Progenitor cell of endocrine pancreas (in vitro differentiated cells): ENCODE results near the gene CRISPLD2. TPM values are rescaled to one million over a fixed set of nuclear protein-coding genes. Genes with fewer than 3 reads are reported as not detected.

Experiments
- DNase-seq: peaks from one replicate; pipeline ENCODE4 v3.0.0; 2021; ENCODE audit warnings: low spot score; ENCODE audit not compliant: unreplicated experiment
- H3K27ac Mint-ChIP-seq: 2 replicates; pipeline ENCODE4 v1.8.0; 2021; ENCODE audit warnings: mild to moderate bottlenecking, moderate library complexity, mixed read lengths
- H3K27me3 Mint-ChIP-seq: 2 replicates; pipeline ENCODE4 v1.8.0; 2021; ENCODE audit warnings: mixed read lengths
- H3K36me3 Mint-ChIP-seq: 2 replicates; pipeline ENCODE4 v1.8.0; 2022; ENCODE audit warnings: mixed read lengths; ENCODE audit not compliant: insufficient read depth
- H3K4me1 Mint-ChIP-seq: 2 replicates; pipeline ENCODE4 v1.8.0; 2021; ENCODE audit warnings: low read depth, mixed read lengths
- H3K4me3 Mint-ChIP-seq: 2 replicates; pipeline ENCODE4 v1.8.0; 2021; ENCODE audit warnings: low read depth, mild to moderate bottlenecking, moderate library complexity, mixed read lengths
- H3K9me3 Mint-ChIP-seq: 2 replicates; pipeline ENCODE4 v1.8.0; 2021; ENCODE audit warnings: low read depth, mixed read lengths
- total RNA-seq: library from RNA; stranded (reverse); gene quantifications from 2 replicates; pipeline ENCODE4 v1.2.1, GENCODE V29; 2021
- TF ChIP-seq, protein P1 (sequence below): fragments of 200-600 bp; sonication (generic); IDR thresholded peaks from one replicate; pipeline ENCODE4 v1.5.0; 2021; ENCODE audit warnings: antibody characterized with exemption, mild to moderate bottlenecking; ENCODE audit not compliant: unreplicated experiment

Gene CRISPLD2
- total RNA-seq, 1 donor from 2014 or later, result 11.0 TPM

DNA sequence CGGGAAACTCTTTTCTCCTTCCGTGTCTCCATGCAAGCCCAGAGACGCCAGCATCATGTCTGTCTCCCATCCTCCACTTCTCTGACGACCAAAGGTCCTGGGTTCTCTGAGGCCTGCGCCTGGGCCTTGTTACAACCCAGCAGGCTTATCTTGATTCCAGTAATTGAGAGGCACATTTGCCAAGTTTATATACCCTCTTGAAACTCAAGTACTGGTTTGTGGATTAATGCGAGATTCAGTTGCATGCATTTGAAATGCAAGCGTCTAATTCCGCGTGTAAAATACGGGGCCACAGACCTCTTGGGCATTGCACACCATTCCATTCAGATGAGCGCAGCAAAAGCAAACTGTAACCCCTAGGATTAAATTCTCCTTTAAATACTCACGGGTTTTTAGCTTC is 28.7 kb upstream of the CRISPLD2 start:
- Mint-ChIP-seq H3K36me3 (no peaks in the 10 kb centered on the region), H3K4me3 (no peak overlapping the region), H3K27me3 (no peaks in the 10 kb centered on the region), H3K4me1 (no peaks in the 10 kb centered on the region), H3K9me3 (no peaks in the 10 kb centered on the region), H3K27ac (no peak overlapping the region)
- no peak for DNase-seq
- TF ChIP-seq, protein P1, sequence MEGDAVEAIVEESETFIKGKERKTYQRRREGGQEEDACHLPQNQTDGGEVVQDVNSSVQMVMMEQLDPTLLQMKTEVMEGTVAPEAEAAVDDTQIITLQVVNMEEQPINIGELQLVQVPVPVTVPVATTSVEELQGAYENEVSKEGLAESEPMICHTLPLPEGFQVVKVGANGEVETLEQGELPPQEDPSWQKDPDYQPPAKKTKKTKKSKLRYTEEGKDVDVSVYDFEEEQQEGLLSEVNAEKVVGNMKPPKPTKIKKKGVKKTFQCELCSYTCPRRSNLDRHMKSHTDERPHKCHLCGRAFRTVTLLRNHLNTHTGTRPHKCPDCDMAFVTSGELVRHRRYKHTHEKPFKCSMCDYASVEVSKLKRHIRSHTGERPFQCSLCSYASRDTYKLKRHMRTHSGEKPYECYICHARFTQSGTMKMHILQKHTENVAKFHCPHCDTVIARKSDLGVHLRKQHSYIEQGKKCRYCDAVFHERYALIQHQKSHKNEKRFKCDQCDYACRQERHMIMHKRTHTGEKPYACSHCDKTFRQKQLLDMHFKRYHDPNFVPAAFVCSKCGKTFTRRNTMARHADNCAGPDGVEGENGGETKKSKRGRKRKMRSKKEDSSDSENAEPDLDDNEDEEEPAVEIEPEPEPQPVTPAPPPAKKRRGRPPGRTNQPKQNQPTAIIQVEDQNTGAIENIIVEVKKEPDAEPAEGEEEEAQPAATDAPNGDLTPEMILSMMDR, result no peak

- H3K36me3 Mint-ChIP-seq, result no peaks in the 10 kb centered on the region
- no peaks in the 10 kb centered on the region for H3K27me3 Mint-ChIP-seq
- DNase-seq, result no peak
- no peak overlapping the region for H3K4me3 Mint-ChIP-seq
- no peaks in the 10 kb centered on the region for H3K4me1 Mint-ChIP-seq
- H3K27ac Mint-ChIP-seq, result no peak overlapping the region
- TF ChIP-seq, protein P1, result no peak
- no peaks in the 10 kb centered on the region for H3K9me3 Mint-ChIP-seq
Measured at GRCh38 chr16:84791501-84791900, 28.3 kb upstream of the CRISPLD2 start.

- TF ChIP-seq, protein P1, result no peak
- Mint-ChIP-seq H3K4me3 (no peak overlapping the region), H3K36me3 (no peaks in the 10 kb centered on the region)
Measured at GRCh38 chr16:84794186-84794585, 25.6 kb upstream of the CRISPLD2 start.

DNA sequence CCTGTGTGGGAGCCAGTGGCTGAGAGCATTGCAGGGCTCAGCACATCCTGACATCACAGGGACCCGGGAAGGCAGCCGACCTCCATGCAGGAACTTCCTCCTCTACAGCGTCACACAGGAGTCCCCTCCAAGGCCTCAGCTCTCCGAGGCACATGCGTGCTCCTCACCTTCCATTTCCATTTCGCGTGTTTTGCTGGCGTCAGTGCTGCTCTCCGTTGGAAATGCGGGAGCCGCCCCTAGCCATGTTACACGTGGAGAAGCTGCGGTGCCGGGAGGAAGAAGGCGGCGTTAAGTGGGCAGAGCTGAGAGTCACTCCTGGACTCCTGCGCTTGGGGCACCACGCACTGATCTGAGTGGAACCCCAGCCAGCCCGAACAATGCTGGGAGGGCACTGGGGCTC is 25.2 kb upstream of the CRISPLD2 start:
- Mint-ChIP-seq H3K36me3 (no peaks in the 10 kb centered on the region), H3K27ac (no peak overlapping the region), H3K4me1 (no peaks in the 10 kb centered on the region), H3K4me3 (no peak overlapping the region), H3K9me3 (peaks cover 6% of the 10 kb centered on the region), H3K27me3 (no peaks in the 10 kb centered on the region)
- no peak for DNase-seq
- TF ChIP-seq, protein P1, result no peak

More at GRCh38 chr16:84794186-84794585, 25.6 kb upstream of the CRISPLD2 start:
- peaks cover 3% of the 10 kb centered on the region for H3K9me3 Mint-ChIP-seq
- H3K4me1 Mint-ChIP-seq, result no peaks in the 10 kb centered on the region
- no peak overlapping the region for H3K27ac Mint-ChIP-seq
- no peak for DNase-seq
- H3K27me3 Mint-ChIP-seq, result no peaks in the 10 kb centered on the region

- Mint-ChIP-seq H3K27ac (no peak overlapping the region), H3K36me3 (no peaks in the 10 kb centered on the region), H3K27me3 (no peaks in the 10 kb centered on the region), H3K4me3 (no peak overlapping the region), H3K4me1 (no peaks in the 10 kb centered on the region), H3K9me3 (peaks cover 8% of the 10 kb centered on the region)
- TF ChIP-seq, protein P1, result no peak
- DNase-seq, result no peak
Measured at GRCh38 chr16:84795329-84796053, 24.3 kb upstream of the CRISPLD2 start.
